Mesendoderm (in vitro differentiated cells): ENCODE measurements around the gene CXCL10.

Experiments
- DNase-seq: peaks from one replicate; pipeline ENCODE4 v3.0.0; 2013
- H2AK5ac ChIP-seq: 2 replicates; pipeline ENCODE4 v1.6.1; 2013; ENCODE audit warnings: low read length, inconsistent platforms
- H2BK120ac ChIP-seq: 2 replicates; pipeline ENCODE4 v1.6.1; 2013; ENCODE audit warnings: low read depth, mild to moderate bottlenecking, low read length, moderate library complexity, mixed read lengths
- H2BK15ac ChIP-seq: replicated peaks from 2 replicates; pipeline ENCODE4 v1.6.1; 2013; ENCODE audit warnings: low read depth, mild to moderate bottlenecking, moderate library complexity
- H2BK5ac ChIP-seq: 2 replicates; pipeline ENCODE4 v1.6.1; 2013; ENCODE audit warnings: low read length, inconsistent platforms
- H3K18ac ChIP-seq: 2 replicates; pipeline ENCODE4 v1.6.1; 2013; ENCODE audit warnings: mild to moderate bottlenecking, low read length, mixed read lengths
- H3K23ac ChIP-seq: one replicate; pipeline ENCODE4 v1.6.1; 2013; ENCODE audit warnings: low read length
- H3K27ac ChIP-seq: 2 replicates; pipeline ENCODE4 v1.5.1; 2013; ENCODE audit warnings: low read depth, mild to moderate bottlenecking, inconsistent platforms, low read length, moderate library complexity
- H3K27me3 ChIP-seq: 2 replicates; pipeline ENCODE4 v1.6.1; 2013; ENCODE audit warnings: low read length, control low read depth, mild to moderate bottlenecking, inconsistent platforms; ENCODE audit not compliant: insufficient read depth, poor library complexity
- H3K36me3 ChIP-seq: 2 replicates; pipeline ENCODE4 v1.6.1; 2013; ENCODE audit warnings: low read length, inconsistent platforms; ENCODE audit not compliant: control insufficient read depth, insufficient read depth
- H3K4ac ChIP-seq: one replicate; pipeline ENCODE4 v1.6.1; 2013; ENCODE audit warnings: low read depth, mild to moderate bottlenecking, low read length, moderate library complexity
- H3K4me1 ChIP-seq: 2 replicates; pipeline ENCODE4 v1.6.1; 2013; ENCODE audit warnings: low read depth, low read length, inconsistent platforms; ENCODE audit not compliant: control insufficient read depth
- H3K4me2 ChIP-seq: 2 replicates; pipeline ENCODE4 v1.6.1; 2013; ENCODE audit warnings: low read length
- H3K4me3 ChIP-seq: 2 replicates; pipeline ENCODE4 v1.5.1; 2013; ENCODE audit warnings: mild to moderate bottlenecking, low read length
- H3K56ac ChIP-seq: one replicate; pipeline ENCODE4 v1.6.1; 2013; ENCODE audit warnings: low read length
- H3K79me1 ChIP-seq: 2 replicates; pipeline ENCODE4 v1.6.1; 2013; ENCODE audit warnings: low read length, inconsistent platforms
- H3K79me2 ChIP-seq: 2 replicates; pipeline ENCODE4 v1.6.1; 2013; ENCODE audit warnings: mild to moderate bottlenecking, low read length; ENCODE audit not compliant: control insufficient read depth, insufficient read depth
- H3K9ac ChIP-seq: 2 replicates; pipeline ENCODE4 v1.6.1; 2013; ENCODE audit warnings: low read length, inconsistent platforms
- H4K5ac ChIP-seq: one replicate; pipeline ENCODE4 v1.6.1; 2013; ENCODE audit warnings: low read length
- H4K8ac ChIP-seq: one replicate; pipeline ENCODE4 v1.6.1; 2013; ENCODE audit warnings: low read depth, mild to moderate bottlenecking, control low read depth, low read length, moderate library complexity
- WGBS: extraction: QIAGEN DNeasy Blood & Tissue Kit; methylation state at CpG from one replicate; pipeline ENCODE4 v1.1.7; 2013; ENCODE audit warnings: low lambda C conversion rate, missing lambda C conversion rate; ENCODE audit not compliant: insufficient coverage; ENCODE audit errors: extremely low coverage; 5-methylcytosine and 5-hydroxymethylcytosine counted together

Gene CXCL10

DNA sequence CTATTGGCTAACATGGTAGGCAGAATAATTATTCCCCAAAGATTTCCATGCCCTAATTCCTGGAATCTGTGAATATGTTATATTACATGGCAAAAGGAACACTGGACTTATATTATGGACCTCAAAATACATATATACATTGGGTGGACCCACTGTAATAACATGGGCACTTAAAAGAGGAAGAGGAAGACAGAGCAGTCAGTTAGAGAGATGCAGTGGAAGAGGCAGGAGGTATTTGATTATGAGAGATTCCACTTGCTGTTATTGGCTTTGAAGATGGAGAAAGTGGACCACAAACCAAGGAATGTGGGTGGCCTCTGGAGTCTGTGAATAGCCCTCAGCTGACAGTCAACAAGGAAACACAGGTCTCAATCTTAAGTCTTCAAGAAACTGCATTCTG, 37.2 kb upstream of the CXCL10 start:
- Histone ChIP-seq H3K4me2 (no peak overlapping the region), H3K4me1 (no peaks in the 10 kb centered on the region), H2AK5ac (no peak overlapping the region), H3K4ac (no peak overlapping the region), H2BK15ac (no peak overlapping the region), H3K18ac (no peak overlapping the region), H3K4me3 (no peak overlapping the region), H2BK120ac (no peak overlapping the region), H3K9ac (no peak overlapping the region), H3K79me2 (no peaks in the 10 kb centered on the region), H4K8ac (no peak overlapping the region), H3K27me3 (no peaks in the 10 kb centered on the region), H3K79me1 (no peaks in the 10 kb centered on the region), H3K36me3 (no peaks in the 10 kb centered on the region), H3K27ac (no peak overlapping the region), H2BK5ac (no peak overlapping the region), H4K5ac (no peak overlapping the region), H3K23ac (no peak overlapping the region), H3K56ac (no peak overlapping the region)
- no peak for DNase-seq

DNA sequence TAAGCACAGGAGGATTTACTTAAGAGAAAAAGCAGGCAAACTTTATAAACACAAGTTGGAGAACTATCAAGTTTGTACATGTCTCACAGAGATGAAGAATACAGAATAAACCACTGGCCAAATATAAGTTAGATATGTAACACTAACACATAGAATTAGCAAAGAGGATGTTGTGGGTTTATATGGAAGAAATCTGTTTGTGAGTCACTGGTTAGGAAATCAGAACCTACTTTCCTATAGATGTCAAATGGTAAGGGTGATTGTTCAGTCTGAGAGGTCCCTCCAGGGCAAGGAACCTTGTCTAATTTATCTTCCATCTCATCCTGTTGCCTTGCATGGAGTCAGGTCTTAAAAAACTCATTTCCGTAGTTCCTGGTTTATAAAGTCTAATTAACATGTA, 36.5 kb upstream of the CXCL10 start:
- no peak overlapping the region for H3K4ac ChIP-seq
- no CpG with 5 or more reads among the region's 1 CpG for WGBS
- no peaks in the 10 kb centered on the region for H3K4me1 ChIP-seq
- H3K79me1 ChIP-seq, result no peaks in the 10 kb centered on the region
- no peaks in the 10 kb centered on the region for H3K36me3 ChIP-seq
- no peak overlapping the region for H2BK15ac ChIP-seq
- no peak overlapping the region for H2AK5ac ChIP-seq
- no peak for DNase-seq
- no peak overlapping the region for H3K18ac ChIP-seq
- no peak overlapping the region for H3K27ac ChIP-seq
- no peak overlapping the region for H3K4me3 ChIP-seq
- no peak overlapping the region for H3K9ac ChIP-seq
- H2BK5ac ChIP-seq, result no peak overlapping the region
- H3K27me3 ChIP-seq, result no peaks in the 10 kb centered on the region
- H2BK120ac ChIP-seq, result no peak overlapping the region
- no peak overlapping the region for H4K8ac ChIP-seq
- H3K23ac ChIP-seq, result no peak overlapping the region
- no peaks in the 10 kb centered on the region for H3K79me2 ChIP-seq
- no peak overlapping the region for H3K4me2 ChIP-seq
- no peak overlapping the region for H4K5ac ChIP-seq
- H3K56ac ChIP-seq, result no peak overlapping the region

DNA sequence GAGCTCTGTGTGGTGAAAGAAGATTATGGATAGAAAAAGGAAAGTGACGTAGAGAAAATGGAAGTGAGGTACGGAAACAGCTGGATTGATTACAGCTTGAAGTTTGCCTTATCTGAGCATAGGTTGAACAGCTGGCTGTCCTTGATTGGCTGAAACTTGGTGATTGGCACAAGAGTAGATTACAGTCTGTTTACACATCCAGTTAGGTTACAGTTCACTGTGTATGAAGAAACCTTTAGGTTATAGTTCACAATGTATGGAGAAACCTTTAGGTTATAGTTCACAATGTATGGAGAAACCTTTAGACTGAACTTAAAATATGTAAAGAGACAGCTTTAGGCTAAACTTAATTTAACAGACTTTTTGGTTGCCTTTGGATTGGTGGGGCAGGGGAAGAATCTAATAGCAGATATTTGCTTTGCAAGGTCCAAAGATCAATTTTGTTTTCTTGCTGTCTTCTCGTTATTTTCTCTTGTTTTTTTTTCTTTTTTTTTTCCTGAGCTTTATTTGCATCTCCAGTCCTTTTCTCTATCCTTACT, 35.7 kb upstream of the CXCL10 start:
- H3K27me3 ChIP-seq, result no peaks in the 10 kb centered on the region
- no peak overlapping the region for H3K4ac ChIP-seq

DNA sequence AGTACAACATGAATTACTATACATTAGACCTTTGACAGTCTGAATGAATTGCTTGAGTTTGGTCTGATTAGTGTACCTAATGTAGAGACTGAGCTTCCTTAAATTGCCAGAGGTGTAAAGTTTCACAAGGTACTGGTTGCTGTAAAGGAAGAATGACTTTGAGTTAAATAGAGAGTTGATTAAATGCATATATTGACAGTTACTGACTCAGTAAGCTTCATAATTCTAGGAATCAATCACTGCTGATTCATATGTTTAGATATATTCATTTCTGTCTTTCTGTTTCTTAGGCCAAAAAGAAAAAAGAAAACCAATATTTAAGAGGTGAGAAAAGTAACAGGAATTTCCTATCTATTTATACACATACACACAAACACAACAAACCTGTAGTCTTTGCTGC, 35.0 kb upstream of the CXCL10 start:
- no peak overlapping the region for H2AK5ac ChIP-seq
- H3K27me3 ChIP-seq, result no peaks in the 10 kb centered on the region
- H2BK15ac ChIP-seq, result no peak overlapping the region
- H3K79me2 ChIP-seq, result no peaks in the 10 kb centered on the region
- no peak overlapping the region for H3K9ac ChIP-seq
- no peak overlapping the region for H3K4me3 ChIP-seq
- H3K18ac ChIP-seq, result no peak overlapping the region
- no peaks in the 10 kb centered on the region for H3K36me3 ChIP-seq
- DNase-seq, result no peak
- H3K79me1 ChIP-seq, result no peaks in the 10 kb centered on the region
- no peak overlapping the region for H3K4ac ChIP-seq
- H3K27ac ChIP-seq, result no peak overlapping the region
- no peak overlapping the region for H3K4me2 ChIP-seq
- H4K5ac ChIP-seq, result no peak overlapping the region
- H3K56ac ChIP-seq, result no peak overlapping the region
- no peak overlapping the region for H4K8ac ChIP-seq
- no peaks in the 10 kb centered on the region for H3K4me1 ChIP-seq
- H3K23ac ChIP-seq, result no peak overlapping the region
- H2BK120ac ChIP-seq, result no peak overlapping the region
- no peak overlapping the region for H2BK5ac ChIP-seq

More for the DNA sequence above, 35.7 kb upstream of the CXCL10 start:
- no peak overlapping the region for H3K9ac ChIP-seq
- DNase-seq, result no peak
- no peaks in the 10 kb centered on the region for H3K4me1 ChIP-seq
- H2BK120ac ChIP-seq, result no peak overlapping the region
- H3K23ac ChIP-seq, result no peak overlapping the region
- no peak overlapping the region for H4K8ac ChIP-seq
- H2BK5ac ChIP-seq, result no peak overlapping the region
- H3K4me2 ChIP-seq, result no peak overlapping the region
- H3K4me3 ChIP-seq, result no peak overlapping the region
- H3K27ac ChIP-seq, result no peak overlapping the region
- H3K79me1 ChIP-seq, result no peaks in the 10 kb centered on the region
- no peak overlapping the region for H3K56ac ChIP-seq
- no peak overlapping the region for H4K5ac ChIP-seq
- H3K18ac ChIP-seq, result no peak overlapping the region
- WGBS, result no CpG with 5 or more reads among the region's 3 CpGs
- H3K36me3 ChIP-seq, result no peaks in the 10 kb centered on the region
- no peak overlapping the region for H2AK5ac ChIP-seq
- H2BK15ac ChIP-seq, result no peak overlapping the region
- no peaks in the 10 kb centered on the region for H3K79me2 ChIP-seq

DNA sequence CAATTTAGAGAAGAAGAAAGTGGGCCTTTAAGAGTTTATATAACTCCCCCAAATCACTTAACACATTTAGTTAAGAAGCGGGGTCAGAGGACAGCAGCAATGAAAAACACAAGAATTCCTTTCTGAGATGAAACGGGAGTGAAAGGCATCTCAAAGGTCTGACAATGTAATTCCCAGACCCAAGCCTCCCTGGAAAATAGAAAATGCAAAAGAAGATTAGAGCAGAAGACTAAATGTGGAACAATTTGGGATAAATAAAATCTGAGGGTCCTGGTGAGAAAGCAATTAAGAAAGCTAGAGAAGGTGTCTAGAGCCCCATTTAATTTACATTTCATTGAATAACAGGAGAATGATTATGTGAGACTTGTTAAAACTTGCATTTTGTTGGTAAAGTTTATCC, 32.1 kb upstream of the CXCL10 start:
- Histone ChIP-seq H3K4me2 (no peak overlapping the region), H2BK5ac (no peak overlapping the region), H3K18ac (no peak overlapping the region), H3K79me1 (no peaks in the 10 kb centered on the region), H2BK120ac (no peak overlapping the region), H3K27me3 (no peaks in the 10 kb centered on the region), H4K8ac (no peak overlapping the region), H3K4me3 (no peak overlapping the region), H4K5ac (no peak overlapping the region), H2AK5ac (no peak overlapping the region), H2BK15ac (no peak overlapping the region), H3K36me3 (no peaks in the 10 kb centered on the region), H3K4ac (no peak overlapping the region), H3K79me2 (no peaks in the 10 kb centered on the region), H3K56ac (no peak overlapping the region), H3K9ac (no peak overlapping the region), H3K27ac (no peak overlapping the region), H3K4me1 (no peaks in the 10 kb centered on the region), H3K23ac (no peak overlapping the region)
- WGBS, result no CpG with 5 or more reads among the region's 2 CpGs
- no peak for DNase-seq

DNA sequence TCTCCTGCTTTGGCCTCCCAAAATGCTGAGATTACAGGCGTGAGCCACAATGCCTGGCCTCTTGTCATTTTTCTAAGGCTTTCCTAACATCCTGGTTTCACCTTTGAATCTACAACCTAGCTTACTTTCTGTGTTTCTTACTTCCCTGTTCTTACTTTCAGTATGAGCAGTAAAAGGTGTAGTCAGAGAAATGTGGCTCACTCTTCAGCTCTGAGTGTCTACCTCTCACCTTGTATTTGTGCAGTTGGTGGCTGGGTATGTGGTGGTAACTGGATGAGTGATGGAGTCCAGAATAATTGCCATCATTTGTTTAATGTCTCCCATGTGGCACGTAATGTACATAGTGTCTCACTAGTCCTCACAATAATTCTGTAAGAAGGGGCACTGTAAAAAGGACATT, 31.7 kb upstream of the CXCL10 start:
- no peak overlapping the region for H3K23ac ChIP-seq
- no peak overlapping the region for H3K27ac ChIP-seq
- no peak overlapping the region for H2AK5ac ChIP-seq
- WGBS, result no CpG with 5 or more reads among the region's 2 CpGs
- no peak overlapping the region for H3K4ac ChIP-seq
- no peaks in the 10 kb centered on the region for H3K36me3 ChIP-seq
- H3K79me1 ChIP-seq, result no peaks in the 10 kb centered on the region
- no peaks in the 10 kb centered on the region for H3K27me3 ChIP-seq
- H3K4me1 ChIP-seq, result no peaks in the 10 kb centered on the region
- no peak overlapping the region for H3K56ac ChIP-seq
- H2BK15ac ChIP-seq, result no peak overlapping the region
- no peak overlapping the region for H4K8ac ChIP-seq
- no peaks in the 10 kb centered on the region for H3K79me2 ChIP-seq
- no peak overlapping the region for H3K4me2 ChIP-seq
- DNase-seq, result no peak
- H3K4me3 ChIP-seq, result no peak overlapping the region
- no peak overlapping the region for H3K18ac ChIP-seq
- H4K5ac ChIP-seq, result no peak overlapping the region
- no peak overlapping the region for H2BK120ac ChIP-seq
- H2BK5ac ChIP-seq, result no peak overlapping the region
- no peak overlapping the region for H3K9ac ChIP-seq
